Measurements from ENCODE around the gene REXO4.

Gene REXO4

GRCh38 chr9:133375724-133376654, 41.8 kb downstream of the REXO4 start, which contains the start of the genes STKLD1 and SURF4:
Gene STKLD1 (plus strand): TSS chr9:133376366. CDS start chr9:133376474, 108 bp downstream.
Gene SURF4 (minus strand): TSS chr9:133376060. CDS start chr9:133375969, 91 bp downstream.
- peak within 1 kb of the TSS; percentile 95 for H3K4me3 ChIP-seq (ENCODE audit: low read depth, low read length)
- peak; percentile 88 for DNase-seq (ENCODE audit: low read depth)

DNA sequence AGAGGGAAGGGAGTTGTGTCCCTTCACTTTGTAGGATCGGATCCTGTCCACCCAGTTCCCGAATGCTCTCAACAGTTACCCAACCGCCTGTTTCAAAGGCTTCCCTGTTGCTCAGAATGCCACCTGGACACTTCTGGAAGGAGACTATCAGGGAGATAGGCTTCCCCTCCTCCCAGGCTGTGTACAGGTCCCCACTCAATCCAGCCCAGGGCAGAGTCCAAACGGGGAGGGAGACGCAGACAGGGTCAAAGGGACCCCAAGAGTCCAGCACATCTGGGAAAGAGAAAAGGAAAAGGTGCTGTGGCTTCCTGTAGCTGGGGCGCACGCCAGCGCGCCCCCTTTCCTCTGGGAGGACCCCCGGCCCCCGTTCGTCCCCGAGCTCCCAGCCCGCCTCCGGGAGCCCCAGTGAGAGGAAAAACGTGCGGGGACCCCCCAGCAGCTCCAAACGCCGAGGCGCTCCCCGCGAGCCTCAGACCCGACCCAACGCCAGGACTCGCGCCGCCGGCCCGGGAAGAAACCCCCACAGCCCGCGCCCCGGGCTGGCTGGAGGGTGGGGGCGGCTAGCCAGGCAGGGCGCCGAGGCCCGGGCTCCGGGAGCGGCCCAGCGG, 42.6 kb downstream of the REXO4 start:
- no peak for DNase-seq (ENCODE audit: low read depth)
- peak overlapping the region; percentile 95 for H3K4me3 ChIP-seq (ENCODE audit: low read depth, low read length)

DNA sequence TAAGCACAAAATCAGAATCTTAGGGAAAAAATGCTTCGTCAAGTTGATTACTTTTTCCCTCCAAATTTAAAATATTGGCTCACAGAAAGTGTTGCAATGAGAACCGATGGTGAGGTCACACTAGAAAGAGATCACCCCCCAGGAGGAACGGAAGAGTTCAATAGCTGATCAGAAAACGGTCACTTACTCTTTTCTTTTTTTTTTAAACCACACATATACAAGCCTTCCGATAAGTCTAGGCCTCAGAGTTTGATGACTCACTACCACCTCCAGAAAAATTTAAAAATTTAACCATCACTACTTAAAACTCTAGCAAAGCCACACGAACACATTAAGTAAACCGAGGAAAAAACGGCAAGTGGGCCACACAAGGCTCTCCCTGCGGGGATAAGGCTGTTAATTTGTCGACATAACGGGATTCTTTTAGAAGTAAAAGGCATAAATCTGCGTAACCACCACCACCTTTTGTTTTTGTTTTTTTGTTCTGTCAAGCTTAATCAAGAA, 43.1 kb downstream of the REXO4 start:
- no peak for DNase-seq (ENCODE audit: low read depth)
- H3K4me3 ChIP-seq (ENCODE audit: low read depth, low read length): peak overlapping the region; percentile 95

- no peak overlapping the region for H3K4me3 ChIP-seq (ENCODE audit: low read depth, low read length)
- DNase-seq (ENCODE audit: low read depth): no peak
Measured at GRCh38 chr9:133372144-133372543, 45.7 kb downstream of the REXO4 start.

DNA sequence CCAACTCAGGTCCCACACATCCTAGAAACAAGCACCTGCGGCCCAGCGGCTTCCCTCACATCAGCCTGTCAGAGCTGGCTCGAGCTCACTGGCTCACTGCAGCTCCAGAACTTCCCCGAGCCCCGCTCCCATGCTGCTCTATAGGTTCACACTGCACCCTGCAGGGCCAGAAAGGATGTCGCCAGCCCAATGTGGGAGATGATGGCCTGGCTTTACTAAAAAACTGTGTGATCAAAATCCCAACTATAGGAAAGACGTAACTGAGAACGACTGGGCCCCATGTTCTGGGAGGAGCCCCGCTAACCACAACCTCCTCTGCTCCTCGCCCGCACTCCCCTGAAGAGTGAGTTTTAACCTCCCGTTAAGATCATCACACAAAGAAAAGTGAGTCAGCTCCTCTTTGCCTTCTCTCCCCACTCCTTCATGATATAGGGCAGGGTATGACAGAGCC, 46.5 kb downstream of the REXO4 start:
- no peak overlapping the region for H3K4me3 ChIP-seq (ENCODE audit: low read depth, low read length)
- DNase-seq (ENCODE audit: low read depth): no peak

DNA sequence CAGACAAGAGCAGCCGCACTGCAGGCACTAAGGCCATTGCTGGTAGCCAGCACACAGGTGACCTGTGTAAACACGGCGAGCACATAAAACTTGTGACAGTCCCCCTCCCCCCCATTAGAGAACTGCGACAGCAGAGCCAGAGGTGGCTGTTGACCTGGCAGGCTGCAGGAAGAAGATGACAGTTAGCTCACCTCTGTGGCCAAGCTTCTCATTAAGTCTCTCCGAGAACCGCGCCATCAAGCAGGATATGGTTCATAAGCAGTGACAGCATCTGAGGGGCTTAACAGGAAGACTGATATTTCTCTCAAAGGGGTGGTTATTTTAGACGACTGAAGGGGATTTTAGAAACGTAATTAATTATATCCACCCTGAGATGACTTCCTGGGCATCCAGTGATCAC, 47.1 kb downstream of the REXO4 start:
- H3K4me3 ChIP-seq (ENCODE audit: low read depth, low read length): no peak overlapping the region
- no peak for DNase-seq (ENCODE audit: low read depth)

DNA sequence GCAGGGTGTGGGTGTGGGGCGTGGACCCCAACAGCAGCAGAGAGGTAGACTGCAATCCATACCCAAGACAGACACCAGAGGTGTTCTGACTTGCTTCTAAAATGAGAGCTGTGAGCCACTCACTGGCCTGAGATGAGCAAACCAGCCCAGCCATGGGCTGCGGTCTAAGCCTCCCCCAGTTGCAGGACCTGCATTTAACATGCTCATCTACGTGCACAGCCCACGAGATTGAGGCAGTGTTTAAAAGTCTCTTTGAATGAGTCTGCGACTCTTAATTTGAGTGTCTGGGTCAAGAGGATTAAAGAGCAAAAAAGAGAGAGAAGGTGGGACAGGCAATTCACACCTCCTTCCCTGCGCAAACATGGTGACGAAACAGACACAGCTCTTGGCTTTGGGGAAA, 47.9 kb downstream of the REXO4 start:
- no peak for DNase-seq (ENCODE audit: low read depth)
- no peak overlapping the region for H3K4me3 ChIP-seq (ENCODE audit: low read depth, low read length)

- H3K4me3 ChIP-seq (ENCODE audit: low read depth, low read length): no peak overlapping the region
- no peak for DNase-seq (ENCODE audit: low read depth)
Measured at GRCh38 chr9:133369422-133369821, 48.4 kb downstream of the REXO4 start.

DNA sequence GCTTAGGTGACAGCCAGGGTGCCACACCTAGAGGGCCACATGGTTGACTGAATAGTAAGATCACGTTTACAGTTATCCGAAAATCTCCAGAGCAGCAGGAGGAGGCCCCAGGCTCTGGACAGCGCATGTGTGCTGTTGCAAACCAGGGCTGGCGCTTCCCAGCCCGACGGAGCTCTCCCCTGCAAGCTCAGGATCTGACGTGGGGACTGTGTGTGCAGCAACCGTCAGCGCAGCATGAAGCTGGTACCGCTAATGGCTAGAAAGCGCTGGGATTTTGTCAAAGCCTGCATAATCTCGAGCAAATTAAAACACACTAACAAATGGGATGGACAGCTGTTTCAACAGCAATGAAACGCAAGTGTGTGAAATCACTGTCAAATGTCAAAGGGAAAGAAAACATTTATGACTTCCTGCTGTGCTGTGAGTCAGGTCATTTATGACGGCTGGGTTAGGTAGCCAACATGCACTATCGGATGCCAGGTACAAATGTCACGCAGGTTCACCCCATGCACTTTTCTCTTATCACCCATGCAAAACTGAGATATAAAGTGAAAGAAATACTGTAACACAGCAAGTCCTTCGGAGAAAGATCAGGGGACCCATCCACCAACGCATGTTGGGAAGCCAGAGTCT, 49.4 kb downstream of the REXO4 start:
- DNase-seq (ENCODE audit: low read depth): no peak

DNA sequence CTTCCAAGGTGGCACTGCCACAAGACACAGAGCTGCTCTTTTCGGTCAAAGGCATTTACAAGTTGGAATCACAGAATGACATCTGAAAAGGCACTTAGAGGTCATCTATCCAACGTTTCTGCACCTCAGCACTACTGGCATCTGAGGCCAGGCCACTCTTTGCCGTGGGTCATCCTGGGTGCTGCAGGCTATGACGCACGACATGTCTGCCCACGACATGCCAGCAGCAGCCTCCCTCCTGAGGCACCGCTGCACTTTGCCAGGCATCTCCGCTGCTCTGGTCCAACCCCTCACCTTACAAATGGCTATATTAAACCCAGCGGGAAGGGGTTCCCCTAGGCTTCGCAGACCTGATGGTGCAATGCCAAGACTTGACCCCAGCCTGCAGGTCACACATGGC, 50.0 kb downstream of the REXO4 start:
- no peak for DNase-seq (ENCODE audit: low read depth)
- no peak overlapping the region for H3K4me3 ChIP-seq (ENCODE audit: low read depth, low read length)

More for the DNA sequence above, 49.4 kb downstream of the REXO4 start:
- H3K4me3 ChIP-seq (ENCODE audit: low read depth, low read length): no peak overlapping the region

- no peak for DNase-seq (ENCODE audit: low read depth)
- no peak overlapping the region for H3K4me3 ChIP-seq (ENCODE audit: low read depth, low read length)
Measured at GRCh38 chr9:133367221-133367620, 50.6 kb downstream of the REXO4 start.

DNA sequence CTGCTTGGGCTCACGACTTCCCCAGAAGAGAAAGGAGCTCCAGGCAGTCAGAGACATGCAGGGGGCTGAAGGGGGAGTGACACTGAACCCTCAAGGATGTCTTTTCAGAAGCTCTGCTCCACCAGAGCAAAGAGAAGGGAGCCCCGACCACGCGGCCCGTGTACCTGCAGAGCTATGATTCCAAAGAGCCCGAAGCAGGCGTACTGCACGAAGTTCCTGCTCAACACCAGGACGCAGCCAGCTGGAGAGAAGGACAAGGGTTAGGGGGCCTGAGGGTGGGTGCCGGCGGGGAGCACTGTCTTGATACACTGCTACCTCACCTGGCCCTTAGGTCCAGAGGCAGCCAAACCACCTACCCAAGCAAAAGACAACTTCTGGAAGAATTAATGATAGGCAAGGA, 51.4 kb downstream of the REXO4 start:
- no peak for DNase-seq (ENCODE audit: low read depth)
- no peak overlapping the region for H3K4me3 ChIP-seq (ENCODE audit: low read depth, low read length)

GRCh38 chr9:133362359-133363044, 55.3 kb downstream of the REXO4 start:
- DNase-seq (ENCODE audit: low read depth): no peak

GRCh38 chr9:133361507-133362092, 56.2 kb downstream of the REXO4 start:
- no peak for DNase-seq (ENCODE audit: low read depth)
- H3K4me3 ChIP-seq (ENCODE audit: low read depth, low read length): no peak overlapping the region

More at GRCh38 chr9:133362359-133363044, 55.3 kb downstream of the REXO4 start:
- no peak overlapping the region for H3K4me3 ChIP-seq (ENCODE audit: low read depth, low read length)

DNA sequence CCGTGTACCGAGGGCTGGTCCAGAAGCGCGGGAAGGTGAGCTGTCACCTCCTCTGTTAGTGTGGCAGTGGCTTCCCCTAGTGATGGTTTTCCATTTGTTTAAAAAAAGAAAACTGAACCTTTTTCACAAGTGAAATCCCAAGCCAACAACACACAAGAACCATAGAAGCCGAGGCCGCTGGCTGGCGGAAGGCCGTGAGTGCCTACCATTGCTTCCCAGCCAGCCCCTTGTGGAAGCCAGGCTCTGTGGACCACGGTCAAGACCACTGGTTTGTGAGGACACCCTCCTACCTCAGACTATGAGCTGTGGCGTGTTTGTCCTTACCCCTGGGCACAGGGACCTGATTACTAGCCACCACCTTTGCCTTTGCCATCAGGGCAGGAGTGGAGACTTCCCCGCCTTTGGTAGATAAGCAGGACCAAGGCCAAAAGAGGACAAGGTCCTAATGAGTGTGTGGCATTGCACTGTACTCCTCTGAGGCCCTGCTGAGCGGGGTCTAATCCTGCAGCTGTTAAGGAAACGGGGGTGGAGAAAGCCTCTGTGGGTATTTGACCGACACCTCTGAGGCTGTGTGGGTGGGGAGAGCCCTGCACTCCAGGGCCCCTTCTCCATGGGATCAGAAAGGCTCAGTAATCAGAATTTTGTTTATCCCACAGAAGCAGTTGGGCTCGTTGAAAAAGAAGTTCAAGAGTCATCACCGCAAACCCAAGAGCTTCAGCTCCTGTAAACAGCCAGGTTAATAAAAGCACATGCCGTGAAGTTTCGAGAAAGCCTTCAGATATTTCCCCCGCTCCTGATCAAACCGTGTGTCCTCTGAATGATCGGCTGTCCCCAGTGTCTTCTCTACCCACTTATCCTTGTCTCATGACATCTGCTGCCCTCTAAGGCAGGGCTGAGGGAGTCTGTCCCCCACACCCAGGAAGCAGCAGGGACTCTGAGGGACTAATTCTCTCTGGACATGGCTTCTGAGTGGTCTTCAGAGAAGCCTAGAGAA, 57.1 kb downstream of the REXO4 start:
- no peak for DNase-seq (ENCODE audit: low read depth)
- no peak overlapping the region for H3K4me3 ChIP-seq (ENCODE audit: low read depth, low read length)

DNA sequence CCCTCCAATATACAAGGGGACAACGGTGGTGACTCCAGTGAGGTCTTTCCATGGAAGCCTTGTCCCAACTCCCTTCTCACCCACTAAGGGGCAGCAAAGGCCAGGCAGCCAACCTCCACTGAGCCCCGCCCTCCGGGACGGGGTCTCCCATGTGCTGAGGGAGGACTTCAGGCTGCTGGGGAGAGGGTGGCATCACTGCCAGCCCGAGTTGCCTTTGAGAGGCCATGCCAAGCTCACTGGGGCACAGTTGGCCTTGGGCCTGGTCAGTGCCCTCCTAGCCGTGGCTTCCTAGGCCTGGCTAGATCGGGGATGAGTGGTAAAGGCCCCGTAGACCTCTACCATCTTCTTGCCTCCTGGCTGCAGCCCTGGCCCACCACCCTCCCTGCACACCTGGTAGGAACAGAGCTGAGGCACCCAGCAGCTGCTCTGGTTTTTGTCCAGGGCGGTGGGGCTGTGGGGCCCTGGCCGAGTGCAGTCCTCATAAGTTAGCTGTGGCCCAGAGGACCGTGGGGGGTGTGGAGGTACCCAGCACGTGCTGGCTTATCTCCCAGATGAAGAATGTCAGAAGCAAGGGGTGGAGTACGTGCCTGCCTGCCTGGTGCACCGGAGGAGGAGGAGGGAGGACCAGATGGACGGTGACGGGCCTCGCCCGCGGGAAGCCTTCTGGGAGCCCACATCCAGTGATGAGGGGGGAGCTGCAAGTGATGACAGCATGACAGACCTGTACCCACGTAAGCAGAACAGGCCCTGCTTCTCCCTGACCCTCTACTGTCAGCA, 58.2 kb downstream of the REXO4 start:
- no peak for DNase-seq (ENCODE audit: low read depth)
- H3K4me3 ChIP-seq (ENCODE audit: low read depth, low read length): no peak overlapping the region

DNA sequence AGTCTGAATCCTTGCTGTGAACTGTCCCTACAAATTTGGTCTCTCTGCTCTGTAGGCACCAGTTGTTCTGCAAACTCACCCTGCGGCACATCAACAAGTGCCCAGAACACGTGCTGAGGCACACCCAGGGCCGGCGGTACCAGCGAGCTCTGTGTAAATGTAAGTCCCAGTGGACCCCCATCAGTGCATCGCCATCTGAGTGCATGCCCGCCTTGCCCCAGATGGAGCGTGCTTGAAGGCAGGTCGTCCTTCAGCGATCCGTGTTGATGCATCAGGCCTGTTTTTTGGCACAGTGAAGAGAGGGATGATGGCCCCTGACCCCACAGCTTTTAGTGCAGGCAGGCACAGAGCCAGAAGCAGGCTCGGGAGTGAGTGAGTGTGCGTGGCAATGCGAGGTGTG, 60.2 kb downstream of the REXO4 start:
- no peak for DNase-seq (ENCODE audit: low read depth)
- no peak overlapping the region for H3K4me3 ChIP-seq (ENCODE audit: low read depth, low read length)

All from skeletal muscle cell (primary cell).